Psoas muscle (tissue), 8 donors: ENCODE data around the gene RASEF. TPM values are rescaled to one million over a fixed set of nuclear protein-coding genes. Genes with fewer than 3 reads are reported as not detected.

Source experiments
- ATAC-seq, 4 donors: fragments of 200-7000 bp; cut with Tn5 transposase; one replicate each; pipeline ENCODE4 v1.9.1; 2020; ENCODE audit warnings: moderate library complexity in 3 of 4, mild to moderate bottlenecking in 2 of 4
- DNase-seq, 2 donors: peaks; one replicate each; pipeline ENCODE4 v3.0.0-alpha.2; 2020
- H3K27ac ChIP-seq: fragments of 200-600 bp; one replicate; pipeline ENCODE4 v1.8.0; 2022
- H3K27me3 ChIP-seq, 3 donors: fragments of 200-600 bp in 1 of 3; one replicate each; pipeline versions ENCODE4 v1.6.1 to v1.8.0; 2013 to 2022; ENCODE audit warnings: low read length in 2 of 3, mild to moderate bottlenecking in 2 of 3, moderate library complexity in 1 of 3; ENCODE audit not compliant: insufficient read depth in 3 of 3
- H3K36me3 ChIP-seq, 2 donors: fragments of 200-600 bp in 1 of 2; one replicate each; pipeline versions ENCODE4 v1.6.1 to v1.8.0; 2013 to 2022; ENCODE audit warnings: low read depth in 1 of 2, mild to moderate bottlenecking in 1 of 2, moderate library complexity in 1 of 2; ENCODE audit not compliant: insufficient read depth in 1 of 2
- H3K4me1 ChIP-seq: fragments of 200-600 bp; one replicate; pipeline ENCODE4 v1.8.0; 2022
- H3K4me3 ChIP-seq: fragments of 200-600 bp; one replicate; pipeline ENCODE4 v1.8.0; 2022; ENCODE audit warnings: mild to moderate bottlenecking
- H3K9me3 ChIP-seq: fragments of 200-600 bp; one replicate; pipeline ENCODE4 v1.8.0; 2022
- WGBS, 3 donors: extraction: QIAGEN DNeasy Blood & Tissue Kit; methylation state at CpG; one replicate each; pipeline versions ENCODE4 v1.1.6 to v1.1.7; 2013; 5-methylcytosine and 5-hydroxymethylcytosine counted together
- intact Hi-C, 2 donors: fragments of 100-400 bp; cut with DNase I; formaldehyde crosslinking; loops; one replicate each; pipeline versions ENCODE4 v1.11.0 to v1.14.2; 2022
- polyA plus RNA-seq, 3 donors: library from polyadenylated mRNA; stranded (reverse); fragments of 200-250 nt; gene quantifications; one replicate each; pipeline ENCODE4 v1.2.3, GENCODE V29; 2013
- total RNA-seq, 4 donors: library from RNA; stranded (reverse); fragmentation: NEBNext Ultra II Directional in 2 of 4; extraction: Animal tissue kit (Norgen Biotek cat#: 25700) in 2 of 4; gene quantifications; one replicate each; pipeline versions ENCODE4 v1.2.1 to v1.2.4, GENCODE V29; 2021 to 2023
- TF ChIP-seq, protein P1 (sequence below): fragments of 200-600 bp; IDR thresholded peaks from one replicate; pipeline ENCODE4 v1.8.0; 2022; ENCODE audit warnings: antibody characterized with exemption
- donor health status: healthy with polysubstance abuse.
- donor health status: DM: no; HTN: no; CAD: no; lungs with moderate emphysema.
- donor health status: Bipolar disorder and iron deficiency.
- donor health status: healthy.
- donor health status: DM: yes; HTN: yes; CAD: no.
- donor health status: DM: no; HTN: no; CAD: no.
- donor health status: DM: no; HTN: no; CAD: no.
- donor health status: DM: yes; HTN: yes; CAD: no.

Gene RASEF
- total and polyA plus RNA-seq, 7 donors = 0.01 to 0.11 (median 0.06) TPM; not detected in 1

DNA sequence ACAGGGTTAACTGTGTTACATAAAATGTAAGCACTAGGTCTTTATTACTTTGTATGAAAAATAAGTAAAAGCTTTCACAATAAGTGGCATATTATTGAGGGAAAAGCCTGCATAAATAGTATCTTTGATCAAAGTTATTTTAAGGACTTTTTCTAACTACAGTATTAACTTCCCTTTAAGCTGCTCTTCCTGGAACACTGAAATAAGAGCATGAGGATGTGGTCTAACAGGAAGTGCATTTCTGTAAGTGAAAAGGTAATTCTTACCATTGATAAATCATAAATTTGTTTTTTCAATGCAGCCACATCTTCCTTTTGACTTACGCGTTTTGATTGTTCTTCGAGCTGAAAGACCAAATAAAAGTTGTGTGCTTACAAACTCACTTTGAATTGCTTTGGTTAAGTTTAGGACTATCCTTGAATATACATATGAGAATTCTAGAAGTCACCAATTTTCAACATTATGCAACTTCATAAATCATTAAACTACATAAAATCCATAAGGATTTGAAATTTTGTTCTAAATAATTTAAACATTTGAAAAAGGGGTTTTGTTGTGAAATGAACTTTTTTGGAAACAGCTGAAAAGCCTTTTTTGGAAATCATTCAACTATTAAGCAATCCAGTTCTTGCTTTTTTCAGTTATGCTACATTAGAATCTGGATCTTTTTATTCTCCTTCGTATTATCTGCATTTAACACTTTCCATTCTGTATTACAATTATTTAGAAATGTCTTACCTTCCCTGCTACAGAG, 50.6 kb downstream of the RASEF start:
- no peak for ATAC-seq
- no peak overlapping the region for H3K27ac ChIP-seq
- DNase-seq = no peak
- no peaks in the 10 kb centered on the region for H3K4me1 ChIP-seq
- TF ChIP-seq, protein P1, sequence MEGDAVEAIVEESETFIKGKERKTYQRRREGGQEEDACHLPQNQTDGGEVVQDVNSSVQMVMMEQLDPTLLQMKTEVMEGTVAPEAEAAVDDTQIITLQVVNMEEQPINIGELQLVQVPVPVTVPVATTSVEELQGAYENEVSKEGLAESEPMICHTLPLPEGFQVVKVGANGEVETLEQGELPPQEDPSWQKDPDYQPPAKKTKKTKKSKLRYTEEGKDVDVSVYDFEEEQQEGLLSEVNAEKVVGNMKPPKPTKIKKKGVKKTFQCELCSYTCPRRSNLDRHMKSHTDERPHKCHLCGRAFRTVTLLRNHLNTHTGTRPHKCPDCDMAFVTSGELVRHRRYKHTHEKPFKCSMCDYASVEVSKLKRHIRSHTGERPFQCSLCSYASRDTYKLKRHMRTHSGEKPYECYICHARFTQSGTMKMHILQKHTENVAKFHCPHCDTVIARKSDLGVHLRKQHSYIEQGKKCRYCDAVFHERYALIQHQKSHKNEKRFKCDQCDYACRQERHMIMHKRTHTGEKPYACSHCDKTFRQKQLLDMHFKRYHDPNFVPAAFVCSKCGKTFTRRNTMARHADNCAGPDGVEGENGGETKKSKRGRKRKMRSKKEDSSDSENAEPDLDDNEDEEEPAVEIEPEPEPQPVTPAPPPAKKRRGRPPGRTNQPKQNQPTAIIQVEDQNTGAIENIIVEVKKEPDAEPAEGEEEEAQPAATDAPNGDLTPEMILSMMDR = no peak
- 16 to 27% (median 17%) methylated on average over 4 of the region's 4 CpGs for WGBS, 3 donors
- no peaks in the 10 kb centered on the region for H3K36me3 ChIP-seq
- H3K9me3 ChIP-seq = no peaks in the 10 kb centered on the region
- H3K27me3 ChIP-seq = no peaks in the 10 kb centered on the region
- intact Hi-C loops = no loop called here
- no peak overlapping the region for H3K4me3 ChIP-seq

- Histone ChIP-seq H3K4me3 (no peak overlapping the region), H3K27me3 (no peaks in the 10 kb centered on the region)
Observed at GRCh38 chr9:83011611-83012010, 51.3 kb downstream of the RASEF start.

GRCh38 chr9:83007521-83008300, 55.2 kb downstream of the RASEF start:
- intact Hi-C loops = no loop called here

More at GRCh38 chr9:83011611-83012010, 51.3 kb downstream of the RASEF start:
- H3K4me1 ChIP-seq = no peaks in the 10 kb centered on the region
- no peaks in the 10 kb centered on the region for H3K9me3 ChIP-seq
- no peak for ATAC-seq
- no peak overlapping the region for H3K27ac ChIP-seq
- no peak for DNase-seq
- no peaks in the 10 kb centered on the region for H3K36me3 ChIP-seq
- TF ChIP-seq, protein P1 = no peak
- intact Hi-C loops = no loop called here

DNA sequence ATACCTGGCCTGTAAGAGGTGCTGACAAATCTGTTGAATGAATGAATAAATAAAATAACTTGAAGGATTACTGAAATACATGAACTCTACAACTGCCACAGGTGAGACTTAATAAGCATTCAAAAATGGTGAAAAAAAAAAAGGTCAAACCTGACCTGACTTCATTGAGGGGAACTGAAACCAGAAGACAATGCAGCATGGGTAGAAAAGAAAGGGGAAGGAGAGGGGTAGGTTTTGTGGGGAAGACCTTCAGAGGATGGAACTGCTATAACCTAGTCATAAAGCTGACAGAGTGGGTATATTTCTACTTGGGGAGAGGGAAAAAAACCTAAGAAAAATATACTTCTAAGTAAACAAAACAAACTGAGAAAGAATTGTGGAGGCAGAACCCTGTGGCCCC, 56.6 kb downstream of the RASEF start:
- TF ChIP-seq, protein P1 = no peak
- intact Hi-C loops = no loop called here
- Histone ChIP-seq H3K27me3 (no peaks in the 10 kb centered on the region), H3K4me3 (no peak overlapping the region), H3K9me3 (no peaks in the 10 kb centered on the region), H3K4me1 (no peaks in the 10 kb centered on the region), H3K36me3 (no peaks in the 10 kb centered on the region), H3K27ac (no peak overlapping the region)
- no peak for ATAC-seq
- no peak for DNase-seq

More at GRCh38 chr9:83007521-83008300, 55.2 kb downstream of the RASEF start:
- Histone ChIP-seq H3K36me3 (no peaks in the 10 kb centered on the region), H3K27ac (no peak overlapping the region), H3K4me3 (no peak overlapping the region), H3K27me3 (no peaks in the 10 kb centered on the region), H3K9me3 (no peaks in the 10 kb centered on the region), H3K4me1 (no peaks in the 10 kb centered on the region)
- ATAC-seq (no peak), DNase-seq (no peak)
- TF ChIP-seq, protein P1 = no peak
- 80 to 83% (median 80%) methylated on average over 9 of the region's 9 CpGs for WGBS, 3 donors
